SH-SY5Y (cell line): ENCODE data around the gene KANSL1.

Experiments
- GATA2 ChIP-seq: IDR thresholded peaks from 2 replicates; pipeline ENCODE4 v1.6.1; 2011; ENCODE audit warnings: mild to moderate bottlenecking, low read depth, low read length
- GATA3 ChIP-seq: IDR thresholded peaks from 2 replicates; pipeline ENCODE4 v1.6.1; 2011; ENCODE audit warnings: low read depth, mild to moderate bottlenecking, low read length, moderate library complexity

GRCh38 chr17:46166692-46167249 lies 26.5 kb downstream of the KANSL1 start:
- TF ChIP-seq GATA3 = no peak
- no peak for TF ChIP-seq GATA2
